Measurements from ENCODE around the gene ACTR8.

The ACTR8 gene

DNA sequence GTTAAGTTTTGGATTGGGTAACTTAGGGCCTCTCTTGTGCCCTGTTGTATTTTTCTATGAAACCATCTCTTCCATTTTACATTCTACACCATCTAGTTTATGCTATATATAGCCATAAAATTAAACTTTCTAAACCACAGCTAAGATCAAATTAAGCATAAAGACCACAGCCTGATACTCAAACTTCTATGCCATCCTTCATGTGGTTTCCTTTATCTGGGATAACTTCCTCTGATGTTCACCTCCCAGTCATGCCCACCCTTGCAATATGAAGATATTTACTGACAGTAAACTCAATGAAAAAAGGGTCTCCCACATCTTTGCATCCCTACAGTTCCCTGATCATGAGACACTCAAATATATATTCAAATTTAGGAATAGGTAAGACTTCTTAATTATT, 5.5 kb upstream of the ACTR8 start:
- no peak for DNase-seq (ENCODE audit: low read depth)
- TF ChIP-seq, protein P1, sequence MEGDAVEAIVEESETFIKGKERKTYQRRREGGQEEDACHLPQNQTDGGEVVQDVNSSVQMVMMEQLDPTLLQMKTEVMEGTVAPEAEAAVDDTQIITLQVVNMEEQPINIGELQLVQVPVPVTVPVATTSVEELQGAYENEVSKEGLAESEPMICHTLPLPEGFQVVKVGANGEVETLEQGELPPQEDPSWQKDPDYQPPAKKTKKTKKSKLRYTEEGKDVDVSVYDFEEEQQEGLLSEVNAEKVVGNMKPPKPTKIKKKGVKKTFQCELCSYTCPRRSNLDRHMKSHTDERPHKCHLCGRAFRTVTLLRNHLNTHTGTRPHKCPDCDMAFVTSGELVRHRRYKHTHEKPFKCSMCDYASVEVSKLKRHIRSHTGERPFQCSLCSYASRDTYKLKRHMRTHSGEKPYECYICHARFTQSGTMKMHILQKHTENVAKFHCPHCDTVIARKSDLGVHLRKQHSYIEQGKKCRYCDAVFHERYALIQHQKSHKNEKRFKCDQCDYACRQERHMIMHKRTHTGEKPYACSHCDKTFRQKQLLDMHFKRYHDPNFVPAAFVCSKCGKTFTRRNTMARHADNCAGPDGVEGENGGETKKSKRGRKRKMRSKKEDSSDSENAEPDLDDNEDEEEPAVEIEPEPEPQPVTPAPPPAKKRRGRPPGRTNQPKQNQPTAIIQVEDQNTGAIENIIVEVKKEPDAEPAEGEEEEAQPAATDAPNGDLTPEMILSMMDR (conservative IDR thresholded peaks at IDR 0.05; ENCODE audit: low read depth, low read length), result no peak
- H3K4me3 ChIP-seq (ENCODE audit: low read length), result no peak overlapping the region

DNA sequence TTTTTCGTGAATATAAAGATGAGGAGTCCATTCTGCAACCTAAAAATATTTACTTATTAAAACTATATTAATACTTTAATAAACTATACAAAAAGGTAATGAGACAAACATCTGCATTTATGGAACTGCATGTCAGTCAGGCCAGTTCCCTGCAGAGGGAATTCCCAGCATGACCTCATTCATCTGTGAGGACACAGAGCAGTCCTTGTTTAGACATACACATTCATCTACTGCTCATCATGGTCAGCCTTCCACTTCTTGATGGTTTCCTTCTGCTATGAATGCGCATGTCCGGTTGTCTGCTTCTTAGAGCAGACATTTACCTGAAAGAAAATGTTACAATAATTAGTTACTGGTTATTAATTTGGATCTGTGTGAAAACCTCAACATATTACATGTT, 3.3 kb upstream of the ACTR8 start:
- H3K4me3 ChIP-seq (ENCODE audit: low read length), result no peak overlapping the region
- no peak for DNase-seq (ENCODE audit: low read depth)
- TF ChIP-seq, protein P1 (conservative IDR thresholded peaks at IDR 0.05; ENCODE audit: low read depth, low read length), result no peak

DNA sequence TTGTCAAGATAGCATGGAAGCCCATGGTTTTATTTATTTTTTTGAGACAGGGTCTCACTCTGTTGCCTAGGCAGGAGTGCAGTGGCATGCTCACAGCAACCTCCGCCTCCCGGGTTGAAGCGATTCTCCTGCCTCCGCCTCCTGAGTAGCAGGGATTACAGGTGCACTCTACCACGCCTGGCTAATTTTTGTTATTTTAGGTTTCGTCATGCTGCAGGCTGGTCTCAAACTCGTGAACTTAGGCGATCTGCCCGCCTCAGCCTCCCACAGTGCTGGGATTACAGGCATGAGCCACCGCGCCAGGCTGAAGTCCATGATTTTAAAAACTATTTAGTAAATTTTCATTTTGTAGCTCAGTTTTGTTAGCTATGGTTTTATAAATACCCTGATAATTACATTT, 2.7 kb upstream of the ACTR8 start:
- no peak overlapping the region for H3K4me3 ChIP-seq (ENCODE audit: low read length)
- DNase-seq (ENCODE audit: low read depth), result no peak
- TF ChIP-seq, protein P1 (conservative IDR thresholded peaks at IDR 0.05; ENCODE audit: low read depth, low read length), result no peak

DNA sequence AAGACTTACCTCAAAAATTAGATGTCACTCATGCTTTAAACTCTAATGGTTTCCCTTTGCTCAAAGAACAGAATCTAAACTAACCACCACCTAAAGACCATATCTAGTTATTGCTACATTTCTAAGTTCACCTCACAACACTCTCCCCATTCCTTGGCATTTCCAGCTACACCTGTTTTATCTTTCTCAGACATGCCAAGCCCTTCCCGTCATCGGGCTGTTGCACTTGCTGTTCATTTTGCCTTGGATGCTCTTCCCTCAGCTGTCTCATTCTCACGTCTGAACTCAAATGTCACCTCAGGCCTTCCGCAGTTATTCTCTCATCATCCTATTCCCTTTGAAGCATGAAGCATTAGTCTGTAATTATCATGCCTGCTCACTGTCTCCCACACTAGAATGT, 1.1 kb upstream of the ACTR8 start:
- TF ChIP-seq, protein P1 (conservative IDR thresholded peaks at IDR 0.05; ENCODE audit: low read depth, low read length), result no peak
- no peak for DNase-seq (ENCODE audit: low read depth)

DNA sequence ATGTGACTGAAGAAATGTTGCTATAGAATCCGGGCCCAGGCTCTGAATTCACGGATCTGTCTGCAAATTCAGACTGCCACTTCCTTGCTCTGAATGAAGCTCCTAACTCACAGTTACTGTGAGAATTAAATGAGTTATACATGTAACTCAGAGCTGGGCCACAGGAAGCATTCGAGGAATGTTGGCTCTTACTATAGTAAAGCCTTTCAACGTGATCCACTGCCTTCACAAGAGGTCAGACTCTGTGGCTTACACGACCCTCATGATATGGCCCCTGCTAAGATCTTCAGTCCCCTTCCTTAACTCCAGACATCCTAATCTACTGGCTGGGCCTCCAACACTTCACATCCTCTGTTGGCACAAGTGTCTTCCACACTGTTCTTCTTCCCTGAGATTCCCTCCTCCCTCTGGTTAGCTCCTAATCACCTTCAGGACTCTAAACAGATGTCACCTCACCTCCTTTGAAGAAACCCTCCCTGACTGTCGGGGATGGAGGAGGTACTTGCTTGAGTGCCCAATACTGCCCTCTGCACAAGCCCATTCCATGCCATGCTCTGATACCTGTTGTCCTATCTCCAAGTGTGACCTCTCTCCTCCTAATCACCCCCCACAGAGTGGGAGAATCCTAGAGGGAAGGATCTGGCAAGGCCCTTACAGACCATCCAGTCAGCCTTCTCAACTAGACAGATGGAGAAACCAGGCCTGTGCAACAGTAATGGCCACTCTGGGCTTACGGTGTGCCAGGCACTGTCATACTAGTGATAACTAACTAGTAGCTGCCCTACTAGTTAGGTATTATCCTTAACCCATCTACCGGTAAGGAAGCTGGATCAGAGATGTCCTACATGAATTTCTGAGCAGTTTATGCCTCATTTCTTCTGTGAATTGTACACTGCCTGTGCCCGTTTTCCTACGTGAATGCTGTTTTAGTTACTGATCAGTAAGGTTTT, 1.3 kb downstream of the ACTR8 start:
- peak; percentile 84 for DNase-seq (ENCODE audit: low read depth)
- TF ChIP-seq, protein P1 (conservative IDR thresholded peaks at IDR 0.05; ENCODE audit: low read depth, low read length), result no peak

More for the DNA sequence above, 1.1 kb upstream of the ACTR8 start:
- H3K4me3 ChIP-seq (ENCODE audit: low read length), result no peak overlapping the region

DNA sequence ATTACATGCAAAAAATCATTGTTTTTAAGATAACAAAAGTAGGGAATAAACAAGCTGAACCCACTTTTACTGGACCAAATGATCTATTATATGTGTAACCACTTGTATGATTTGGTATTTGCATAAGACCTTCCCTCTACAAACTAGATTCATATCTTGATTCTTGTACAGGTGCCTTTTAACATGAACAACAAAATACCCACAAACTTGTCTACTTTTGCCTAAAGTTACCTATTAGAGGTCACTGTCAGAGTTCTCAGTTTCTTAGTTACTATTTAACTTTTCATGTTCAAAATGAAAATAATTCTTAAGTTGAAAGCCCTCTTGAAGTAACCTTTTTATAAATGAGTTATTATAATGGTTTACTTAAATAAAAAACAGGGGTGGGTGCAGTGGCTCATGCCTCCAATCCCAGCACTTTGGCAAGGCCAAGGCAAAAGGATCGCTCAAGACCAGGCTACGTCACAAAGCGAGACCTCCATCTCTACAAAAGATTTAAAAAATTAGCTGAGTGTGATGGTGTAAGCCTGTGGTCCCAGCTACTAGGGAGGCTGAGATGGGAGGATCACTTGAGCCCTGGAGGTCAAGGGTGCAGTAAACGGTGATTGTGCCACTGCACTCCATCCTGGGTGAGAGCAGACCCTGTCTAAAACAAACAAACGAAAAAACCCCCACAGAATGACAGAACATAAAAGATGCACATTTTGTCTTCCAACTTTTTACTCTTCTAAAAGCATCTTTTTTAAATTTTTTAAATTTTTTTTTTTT, 16.0 kb downstream of the ACTR8 start:
- TF ChIP-seq, protein P1 (conservative IDR thresholded peaks at IDR 0.05; ENCODE audit: low read depth, low read length), result no peak
- H3K4me3 ChIP-seq (ENCODE audit: low read length), result no peak overlapping the region
- no peak for DNase-seq (ENCODE audit: low read depth)

More for the DNA sequence above, 1.3 kb downstream of the ACTR8 start:
- peak overlapping the region; percentile 76 for H3K4me3 ChIP-seq (ENCODE audit: low read length)
